ENCODE results near the gene MAN1A1.

Gene MAN1A1

GRCh38 chr6:119230160-119230559 is 119.4 kb downstream of the MAN1A1 start:
- DNase-seq, result no peak

GRCh38 chr6:119227377-119227776 is 122.2 kb downstream of the MAN1A1 start:
- no peak for DNase-seq

- no peak for DNase-seq
These were observed 123.5 kb downstream of the MAN1A1 start for GRCh38 chr6:119226089-119226488.

- no peak for DNase-seq
These were observed 125.4 kb downstream of the MAN1A1 start for GRCh38 chr6:119224095-119224701.

GRCh38 chr6:119220452-119220851 is 129.1 kb downstream of the MAN1A1 start:
- no peak for DNase-seq

- no peak for DNase-seq
These were observed 131.0 kb downstream of the MAN1A1 start for GRCh38 chr6:119218548-119218947.

- DNase-seq, result no peak
These were observed 133.5 kb downstream of the MAN1A1 start for GRCh38 chr6:119215885-119216590.

- DNase-seq, result no peak
These were observed 134.3 kb downstream of the MAN1A1 start for GRCh38 chr6:119215309-119215708.

GRCh38 chr6:119210596-119210995 is 139.0 kb downstream of the MAN1A1 start:
- DNase-seq, result no peak

- DNase-seq, result no peak
These were observed 139.9 kb downstream of the MAN1A1 start for GRCh38 chr6:119209452-119210205.

- DNase-seq, result no peak
These were observed 141.4 kb downstream of the MAN1A1 start for GRCh38 chr6:119207971-119208725.

- no peak for DNase-seq
These were observed 142.2 kb downstream of the MAN1A1 start for GRCh38 chr6:119207327-119207726.

- no peak for DNase-seq
These were observed 143.5 kb downstream of the MAN1A1 start for GRCh38 chr6:119205911-119206618.

GRCh38 chr6:119204719-119205118 is 144.8 kb downstream of the MAN1A1 start:
- no peak for DNase-seq

GRCh38 chr6:119201480-119201879 is 148.1 kb downstream of the MAN1A1 start:
- no peak for DNase-seq

- DNase-seq, result no peak
These were observed 148.9 kb downstream of the MAN1A1 start for GRCh38 chr6:119200512-119201175.

- no peak for DNase-seq
These were observed 152.3 kb downstream of the MAN1A1 start for GRCh38 chr6:119197271-119197670.

- no peak for DNase-seq
These were observed 152.8 kb downstream of the MAN1A1 start for GRCh38 chr6:119196715-119197114.

- no peak for DNase-seq
These were observed 153.7 kb downstream of the MAN1A1 start for GRCh38 chr6:119195848-119196247.

- no peak for DNase-seq
These were observed 154.4 kb downstream of the MAN1A1 start for GRCh38 chr6:119195204-119195603.

GRCh38 chr6:119193707-119194106 is 155.9 kb downstream of the MAN1A1 start:
- DNase-seq, result no peak

- DNase-seq, result no peak
These were observed 157.4 kb downstream of the MAN1A1 start for GRCh38 chr6:119192200-119192599.

All from OCI-M1 (cell line).